ENCODE measurements around the gene GRM1. TPM values are rescaled to one million over a fixed set of nuclear protein-coding genes. Genes with fewer than 3 reads are reported as not detected.

GRM1 gene
- total RNA-seq, 2 donors from 2014 or later, result 0.57 to 0.62 TPM

- no peak for DNase-seq
- H3K4me1 Mint-ChIP-seq, result peaks cover 13% of the 10 kb centered on the region
- Histone ChIP-seq H3K4me3 (ENCODE audit: low read length) (no peak overlapping the region), H3K36me3 (ENCODE audit: control insufficient read depth, insufficient read depth, low read length) (no peaks in the 10 kb centered on the region), H3K9me3 (ENCODE audit: control insufficient read depth, low read length) (no peaks in the 10 kb centered on the region), H3K27ac (ENCODE audit: low read depth, low read length) (no peak overlapping the region), H3K4me1 (ENCODE audit: control insufficient read depth, insufficient read depth, low read length) (no peaks in the 10 kb centered on the region), H3K9ac (ENCODE audit: extremely low read depth, low read length, poor library complexity, severe bottlenecking) (no peak overlapping the region), H3K27me3 (ENCODE audit: control insufficient read depth, insufficient read depth, low read length, poor library complexity, severe bottlenecking) (no peaks in the 10 kb centered on the region)
- H3K27ac Mint-ChIP-seq, result no peak overlapping the region
- H3K9me3 Mint-ChIP-seq, result peaks cover 4% of the 10 kb centered on the region
- H3K27me3 Mint-ChIP-seq (ENCODE audit: insufficient read depth), result no peaks in the 10 kb centered on the region
- TF ChIP-seq CTCF (conservative IDR thresholded peaks at IDR 0.05), result no peak
- WGBS, 2 experiments (ENCODE audit: insufficient coverage in 1 of 2, insufficient read length in 1 of 2), result 100% methylated on average over 1 of the region's 1 CpG; no CpG with 5 or more reads in 1 of the 2 experiments
- H3K4me3 Mint-ChIP-seq, result no peak overlapping the region
- H3K36me3 Mint-ChIP-seq (ENCODE audit: low read depth), result peaks cover 2% of the 10 kb centered on the region
Measured at GRCh38 chr6:146177785-146178184, 148.9 kb downstream of the GRM1 start.

- H3K27me3 Mint-ChIP-seq (ENCODE audit: insufficient read depth), result no peaks in the 10 kb centered on the region
- peak overlapping the region; percentile 4 for H3K27ac Mint-ChIP-seq
- no peak for TF ChIP-seq CTCF (conservative IDR thresholded peaks at IDR 0.05)
- peaks cover 44% of the 10 kb centered on the region for H3K4me1 Mint-ChIP-seq
- H3K9me3 ChIP-seq (ENCODE audit: control insufficient read depth, low read length), result no peaks in the 10 kb centered on the region
- no peaks in the 10 kb centered on the region for H3K36me3 ChIP-seq (ENCODE audit: control insufficient read depth, insufficient read depth, low read length)
- peaks cover 2% of the 10 kb centered on the region for H3K9me3 Mint-ChIP-seq
- no peak overlapping the region for H3K27ac ChIP-seq (ENCODE audit: low read depth, low read length)
- H3K27me3 ChIP-seq (ENCODE audit: control insufficient read depth, insufficient read depth, low read length, poor library complexity, severe bottlenecking), result no peaks in the 10 kb centered on the region
- no peak overlapping the region for H3K4me3 Mint-ChIP-seq
- 77 to 91% methylated on average over 1 of the region's 1 CpG for WGBS, 2 experiments (ENCODE audit: insufficient coverage in 1 of 2, insufficient read length in 1 of 2)
- peaks cover 2% of the 10 kb centered on the region for H3K36me3 Mint-ChIP-seq (ENCODE audit: low read depth)
- H3K4me3 ChIP-seq (ENCODE audit: low read length), result peak overlapping the region; percentile 66
- peaks cover 24% of the 10 kb centered on the region for H3K4me1 ChIP-seq (ENCODE audit: control insufficient read depth, insufficient read depth, low read length)
- no peak overlapping the region for H3K9ac ChIP-seq (ENCODE audit: extremely low read depth, low read length, poor library complexity, severe bottlenecking)
- no peak for DNase-seq
Measured at GRCh38 chr6:146183831-146184230, 155.0 kb downstream of the GRM1 start.

- peaks cover 39% of the 10 kb centered on the region for H3K4me1 Mint-ChIP-seq
- H3K27me3 Mint-ChIP-seq (ENCODE audit: insufficient read depth), result no peaks in the 10 kb centered on the region
- Histone ChIP-seq H3K4me3 (ENCODE audit: low read length) (peak overlapping the region; percentile 30), H3K27me3 (ENCODE audit: control insufficient read depth, insufficient read depth, low read length, poor library complexity, severe bottlenecking) (no peaks in the 10 kb centered on the region), H3K4me1 (ENCODE audit: control insufficient read depth, insufficient read depth, low read length) (peaks cover 24% of the 10 kb centered on the region), H3K36me3 (ENCODE audit: control insufficient read depth, insufficient read depth, low read length) (no peaks in the 10 kb centered on the region), H3K27ac (ENCODE audit: low read depth, low read length) (no peak overlapping the region), H3K9me3 (ENCODE audit: control insufficient read depth, low read length) (no peaks in the 10 kb centered on the region), H3K9ac (ENCODE audit: extremely low read depth, low read length, poor library complexity, severe bottlenecking) (no peak overlapping the region)
- WGBS, 2 experiments (ENCODE audit: insufficient coverage in 1 of 2, insufficient read length in 1 of 2), result 92 to 100% methylated on average over 1 of the region's 1 CpG
- H3K27ac Mint-ChIP-seq, result peak overlapping the region; percentile 31
- TF ChIP-seq CTCF (conservative IDR thresholded peaks at IDR 0.05), result no peak
- DNase-seq, result no peak
- no peaks in the 10 kb centered on the region for H3K36me3 Mint-ChIP-seq (ENCODE audit: low read depth)
- H3K9me3 Mint-ChIP-seq, result no peaks in the 10 kb centered on the region
- H3K4me3 Mint-ChIP-seq, result no peak overlapping the region
Measured at GRCh38 chr6:146184701-146185100, 155.8 kb downstream of the GRM1 start.

Measured in endodermal cell (in vitro differentiated cells).